GM10266 (cell line): ENCODE results near the gene FAM193A.

Experiments used
- DNase-seq: peaks from one replicate; pipeline ENCODE4 v3.0.0; 2012; ENCODE audit errors: extremely low spot score
- CTCF ChIP-seq: IDR thresholded peaks from 2 replicates; pipeline ENCODE4 v1.5.1; 2012; ENCODE audit warnings: mild to moderate bottlenecking, low read depth; ENCODE audit not compliant: control insufficient read depth, insufficient read depth; ENCODE audit errors: missing control alignments

The FAM193A gene

GRCh38 chr4:2593003-2593402 is 56.6 kb downstream of the FAM193A start:
- TF ChIP-seq CTCF, result no peak
- DNase-seq, result no peak

- DNase-seq, result no peak
- TF ChIP-seq CTCF, result no peak
These were observed 59.0 kb downstream of the FAM193A start for GRCh38 chr4:2595436-2595835.

GRCh38 chr4:2595952-2596552 is 59.6 kb downstream of the FAM193A start:
- TF ChIP-seq CTCF, result no peak
- DNase-seq, result no peak

- no peak for DNase-seq
- TF ChIP-seq CTCF, result no peak
These were observed 60.2 kb downstream of the FAM193A start for GRCh38 chr4:2596611-2597010.

- DNase-seq, result peak; percentile 62
These were observed 62.3 kb downstream of the FAM193A start for GRCh38 chr4:2598511-2599303.

GRCh38 chr4:2599304-2599654 is 62.8 kb downstream of the FAM193A start:
- no peak for DNase-seq
- TF ChIP-seq CTCF, result no peak

More at GRCh38 chr4:2598511-2599303, 62.3 kb downstream of the FAM193A start:
- TF ChIP-seq CTCF, result peak; percentile 56

- DNase-seq, result no peak
- no peak for TF ChIP-seq CTCF
These were observed 64.4 kb downstream of the FAM193A start for GRCh38 chr4:2600878-2601277.
